ENCODE data around the gene FAM20B.

DNA sequence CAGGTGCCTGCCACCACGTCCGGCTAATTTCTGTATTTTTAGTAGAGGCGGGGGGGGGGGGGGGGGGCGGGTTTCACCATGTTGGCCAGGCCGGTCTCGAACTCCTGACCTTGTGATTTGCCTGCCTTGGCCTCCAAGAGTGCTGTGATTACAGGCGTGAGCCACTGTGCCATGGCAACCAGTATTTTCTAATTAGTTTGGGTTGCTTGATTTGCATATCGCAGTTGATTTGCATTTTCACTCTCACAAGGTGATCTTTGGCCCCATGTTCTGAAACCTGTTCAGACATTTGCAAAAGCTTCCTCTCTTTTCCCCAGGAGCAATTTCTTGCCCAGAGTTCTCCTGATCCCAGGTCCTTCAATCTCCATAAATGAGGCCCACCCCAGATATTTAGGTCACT is 57.8 kb downstream of the FAM20B start:
- TF ChIP-seq, protein P1, sequence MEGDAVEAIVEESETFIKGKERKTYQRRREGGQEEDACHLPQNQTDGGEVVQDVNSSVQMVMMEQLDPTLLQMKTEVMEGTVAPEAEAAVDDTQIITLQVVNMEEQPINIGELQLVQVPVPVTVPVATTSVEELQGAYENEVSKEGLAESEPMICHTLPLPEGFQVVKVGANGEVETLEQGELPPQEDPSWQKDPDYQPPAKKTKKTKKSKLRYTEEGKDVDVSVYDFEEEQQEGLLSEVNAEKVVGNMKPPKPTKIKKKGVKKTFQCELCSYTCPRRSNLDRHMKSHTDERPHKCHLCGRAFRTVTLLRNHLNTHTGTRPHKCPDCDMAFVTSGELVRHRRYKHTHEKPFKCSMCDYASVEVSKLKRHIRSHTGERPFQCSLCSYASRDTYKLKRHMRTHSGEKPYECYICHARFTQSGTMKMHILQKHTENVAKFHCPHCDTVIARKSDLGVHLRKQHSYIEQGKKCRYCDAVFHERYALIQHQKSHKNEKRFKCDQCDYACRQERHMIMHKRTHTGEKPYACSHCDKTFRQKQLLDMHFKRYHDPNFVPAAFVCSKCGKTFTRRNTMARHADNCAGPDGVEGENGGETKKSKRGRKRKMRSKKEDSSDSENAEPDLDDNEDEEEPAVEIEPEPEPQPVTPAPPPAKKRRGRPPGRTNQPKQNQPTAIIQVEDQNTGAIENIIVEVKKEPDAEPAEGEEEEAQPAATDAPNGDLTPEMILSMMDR (conservative IDR thresholded peaks at IDR 0.05; ENCODE audit: low read depth in 2 of 2) = no peak
- TF ChIP-seq EZH2 (IDR thresholded peaks at IDR 0.05; ENCODE audit: low read depth, unreplicated experiment) = no peak

Data from GM23338 (cell line).